ENCODE results near the gene KIAA1614.
"Not testable (repeated sequence)": the region's sequence is repeated elsewhere in the genome, so short reads cannot be mapped to it uniquely, and the experiment has no call there.

The KIAA1614 gene

GRCh38 chr1:180966744-180967536, 54.2 kb downstream of the KIAA1614 start:
- no peak for DNase-seq

GRCh38 chr1:180967558-180967957, 54.9 kb downstream of the KIAA1614 start:
- no peak for DNase-seq

DNA sequence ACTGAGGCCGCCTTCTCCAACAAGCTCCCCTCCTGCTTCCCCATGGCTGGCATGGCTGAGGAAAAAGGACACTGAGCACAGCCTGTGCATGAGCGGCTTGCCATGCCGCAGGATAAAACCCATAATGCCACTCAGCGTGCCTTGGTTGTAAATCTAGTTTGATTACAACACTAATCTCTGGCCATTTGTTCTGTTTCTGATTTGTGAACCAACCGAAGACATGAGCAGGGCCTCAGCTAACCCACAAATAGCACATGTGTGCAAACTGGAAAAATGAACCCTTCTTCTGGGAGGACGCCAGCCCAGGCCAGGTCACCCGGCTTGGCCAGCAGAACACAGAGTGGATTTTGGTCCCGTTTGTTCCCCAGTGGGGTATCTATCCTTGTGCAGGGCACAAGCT, 56.1 kb downstream of the KIAA1614 start:
- DNase-seq, result not testable (repeated sequence)

GRCh38 chr1:180969434-180969833, 56.7 kb downstream of the KIAA1614 start:
- no peak for DNase-seq

- no peak for DNase-seq
Measured at GRCh38 chr1:180970333-180971079, 57.8 kb downstream of the KIAA1614 start.

DNA sequence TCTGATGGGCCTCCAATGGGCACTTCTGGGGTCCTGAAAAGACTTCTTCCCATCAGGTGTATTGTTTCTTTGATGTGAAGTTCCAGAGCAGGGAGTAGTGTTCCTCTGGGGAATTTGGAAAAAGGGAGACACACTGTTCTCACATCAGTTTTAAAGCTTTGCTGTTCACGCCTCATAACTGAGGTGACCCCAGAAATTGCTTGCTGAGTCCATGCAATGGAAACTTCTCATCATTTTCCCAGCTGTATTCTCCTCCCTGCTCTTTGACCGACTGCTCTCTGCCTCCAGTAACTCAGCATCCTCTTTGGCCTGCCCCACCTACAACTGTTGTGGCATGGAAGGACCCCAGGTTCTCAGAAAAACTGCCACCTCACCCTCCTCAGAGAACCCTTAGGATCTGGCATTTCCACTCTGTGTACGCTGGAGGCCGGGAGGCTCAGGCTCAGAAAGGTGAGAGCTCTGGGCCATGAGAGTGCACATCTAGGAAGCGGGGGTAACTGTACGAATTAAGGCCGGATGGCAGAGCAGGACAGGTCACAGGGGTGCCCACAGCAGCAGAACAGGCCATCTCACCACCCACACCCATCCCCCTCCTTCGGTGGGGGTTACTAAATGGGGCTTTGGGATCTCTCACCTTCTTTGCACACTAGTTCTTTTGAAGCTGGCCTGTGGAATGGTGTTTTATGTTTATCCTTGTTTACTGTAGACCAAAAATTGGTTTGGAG, 58.7 kb downstream of the KIAA1614 start:
- DNase-seq, result no peak

GRCh38 chr1:180973369-180973768, 60.7 kb downstream of the KIAA1614 start:
- DNase-seq, result no peak

GRCh38 chr1:180974236-180974635, 61.5 kb downstream of the KIAA1614 start:
- no peak for DNase-seq

DNA sequence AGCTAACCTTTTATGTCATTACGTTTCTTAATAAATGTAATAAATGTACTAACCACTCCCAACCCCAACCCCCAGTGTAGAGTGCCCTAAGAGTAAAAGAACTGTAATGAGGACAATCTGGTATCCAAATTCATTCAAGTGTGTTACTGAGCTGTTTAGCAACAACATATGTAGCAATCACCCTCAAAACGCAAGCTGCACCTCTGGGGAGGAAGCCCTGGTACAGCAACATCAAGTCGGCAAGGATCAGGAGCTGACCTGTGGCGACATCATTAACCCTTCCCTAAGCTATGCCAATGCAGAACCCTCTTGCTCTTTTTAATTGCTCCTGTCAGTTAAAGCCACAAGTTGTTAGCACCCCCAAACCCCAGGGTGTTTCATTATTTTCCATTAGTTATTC, 62.9 kb downstream of the KIAA1614 start:
- no peak for DNase-seq

GRCh38 chr1:180976191-180976590, 63.5 kb downstream of the KIAA1614 start:
- DNase-seq, result no peak

DNA sequence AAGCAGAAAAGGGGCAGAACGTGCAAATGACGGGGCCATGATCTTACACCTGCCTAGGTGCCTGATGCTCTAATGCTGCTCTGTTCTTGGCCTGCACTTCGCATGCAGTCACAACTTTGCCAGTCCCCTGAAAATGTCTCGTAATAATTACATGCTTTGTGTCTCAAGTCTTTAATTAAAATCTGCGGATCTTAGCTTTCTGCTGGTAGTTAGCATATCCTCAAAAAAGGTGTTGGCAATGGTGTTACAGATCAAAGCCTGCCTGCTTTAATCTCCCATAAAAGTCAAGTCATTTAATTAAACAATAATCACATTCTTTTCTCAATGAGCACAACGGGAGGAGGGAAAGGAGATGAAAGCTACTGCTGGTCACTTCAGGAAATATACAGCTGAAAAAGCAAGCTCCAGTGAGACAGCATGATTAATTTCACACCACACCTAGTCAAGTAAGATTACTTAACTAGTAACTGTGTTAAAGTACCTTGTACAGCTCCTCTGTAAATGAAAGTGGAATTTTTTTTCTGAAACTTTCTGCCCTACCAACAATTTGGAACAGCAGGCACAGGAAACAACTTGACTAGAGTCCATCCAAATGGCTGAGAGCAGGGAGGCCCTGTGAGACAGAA, 64.1 kb downstream of the KIAA1614 start:
- DNase-seq, result no peak

GRCh38 chr1:180981596-180982387, 69.1 kb downstream of the KIAA1614 start:
- DNase-seq, result peak in 1 of 4 experiments; percentile 20

GRCh38 chr1:180982422-180982821, 69.7 kb downstream of the KIAA1614 start:
- no peak for DNase-seq

GRCh38 chr1:180988253-180988752, 75.6 kb downstream of the KIAA1614 start:
- DNase-seq, result no peak

DNA sequence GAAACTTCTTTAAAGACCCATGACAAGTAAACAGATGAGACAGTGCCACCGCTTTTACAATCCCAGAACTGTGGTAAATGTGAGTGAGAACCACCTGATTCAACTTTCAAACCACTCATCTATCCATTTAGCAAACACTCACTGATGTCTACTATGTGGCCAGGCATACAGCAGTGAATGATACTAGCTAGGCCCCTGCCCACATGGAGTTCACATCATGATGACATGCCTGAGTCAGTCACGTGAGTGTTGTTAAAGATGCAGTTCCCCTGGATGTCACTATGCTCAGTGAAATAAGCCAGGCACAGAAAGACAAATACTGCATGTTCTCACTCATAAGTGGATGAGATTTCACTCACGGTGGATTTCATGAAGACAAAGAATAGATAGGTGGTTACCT, 81.6 kb downstream of the KIAA1614 start:
- DNase-seq, result no peak

- DNase-seq, result no peak
Measured at GRCh38 chr1:180997843-180998504, 85.3 kb downstream of the KIAA1614 start.
